HG02970 (cell line): ENCODE results near the gene WDR18.

ENCODE experiments used
- ATAC-seq: cut with Tn5 transposase; IDR thresholded peaks from one replicate; pipeline ENCODE4 v1.9.1; 2021; ENCODE audit warnings: mild to moderate bottlenecking, moderate library complexity, moderate number of reproducible peaks; ENCODE audit not compliant: unreplicated experiment, low FRiP score

Gene WDR18

GRCh38 chr19:990119-990571, 6.0 kb downstream of the WDR18 start:
- no peak for ATAC-seq

- ATAC-seq = no peak
These were observed 6.6 kb downstream of the WDR18 start for GRCh38 chr19:990746-991145.

- ATAC-seq = no peak
These were observed 7.2 kb downstream of the WDR18 start for GRCh38 chr19:991174-991931.

- ATAC-seq = no peak
These were observed 8.0 kb downstream of the WDR18 start for GRCh38 chr19:991932-992669.

- no peak for ATAC-seq
These were observed 8.5 kb downstream of the WDR18 start for GRCh38 chr19:992670-993055.

- no peak for ATAC-seq
These were observed 9.3 kb downstream of the WDR18 start for GRCh38 chr19:993361-993830.

- ATAC-seq = no peak
These were observed 9.8 kb downstream of the WDR18 start for GRCh38 chr19:993831-994393.

GRCh38 chr19:994516-994915, 10.4 kb downstream of the WDR18 start:
- no peak for ATAC-seq

GRCh38 chr19:995051-995827, 11.1 kb downstream of the WDR18 start:
- no peak for ATAC-seq

GRCh38 chr19:996051-996838, 12.1 kb downstream of the WDR18 start:
- ATAC-seq = no peak

GRCh38 chr19:998064-998463, 13.9 kb downstream of the WDR18 start:
- ATAC-seq = no peak

- no peak for ATAC-seq
These were observed 15.2 kb downstream of the WDR18 start for GRCh38 chr19:999379-999719.

- no peak for ATAC-seq
These were observed 15.9 kb downstream of the WDR18 start, which contains the start of gene GRIN3B for GRCh38 chr19:1000095-1000494. TSS of gene GRIN3B (plus strand) at chr19:1000419. CDS start at chr19:1000438, 19 bp downstream.

- no peak for ATAC-seq
These were observed 16.7 kb downstream of the WDR18 start for GRCh38 chr19:1000591-1001537.

- no peak for ATAC-seq
These were observed 17.5 kb downstream of the WDR18 start for GRCh38 chr19:1001538-1002166.

GRCh38 chr19:1002600-1002999, 18.5 kb downstream of the WDR18 start:
- no peak for ATAC-seq

GRCh38 chr19:1003283-1003682, 19.1 kb downstream of the WDR18 start:
- ATAC-seq = no peak

- ATAC-seq = no peak
These were observed 20.2 kb downstream of the WDR18 start for GRCh38 chr19:1004204-1004802.
